ENCODE results near the gene MORC3.

MORC3 gene

DNA sequence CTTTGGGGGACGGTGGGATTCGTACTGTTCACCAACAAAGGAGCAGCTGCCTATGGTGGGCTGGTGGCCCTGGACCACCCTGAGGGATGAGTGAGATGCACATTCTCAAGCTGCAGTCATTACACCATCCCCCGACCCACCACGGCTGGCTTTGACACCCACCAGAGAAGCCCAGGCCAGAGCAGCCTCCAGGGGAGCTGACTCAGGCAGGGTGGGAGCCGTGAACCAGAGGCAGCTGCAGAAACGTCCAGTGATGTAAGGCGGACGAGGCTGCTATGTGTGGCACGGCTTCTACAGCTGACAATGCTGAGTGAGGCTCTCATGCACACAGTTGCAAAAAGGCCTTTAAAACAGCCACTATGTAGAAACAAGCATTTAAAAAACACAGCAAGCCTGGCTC is 105.3 kb downstream of the MORC3 start:
- no peak for DNase-seq (ENCODE audit: low spot score)
